GM18499 (cell line): ENCODE results near the gene SVEP1.
"Not testable (repeated sequence)": the region's sequence is repeated elsewhere in the genome, so short reads cannot be mapped to it uniquely, and the experiment has no call there.

Source experiments
- ATAC-seq: cut with Tn5 transposase; IDR thresholded peaks from one replicate; pipeline ENCODE4 v1.9.1; 2021; ENCODE audit warnings: moderate number of reproducible peaks; ENCODE audit not compliant: insufficient read depth, unreplicated experiment

Gene SVEP1

GRCh38 chr9:110455860-110456259 lies 123.7 kb downstream of the SVEP1 start:
- ATAC-seq, result no peak

- ATAC-seq, result no peak
These were observed 127.2 kb downstream of the SVEP1 start for GRCh38 chr9:110452227-110452801.

- no peak for ATAC-seq
These were observed 127.8 kb downstream of the SVEP1 start for GRCh38 chr9:110451726-110452125.

- ATAC-seq, result no peak
These were observed 132.1 kb downstream of the SVEP1 start for GRCh38 chr9:110447476-110447875.

GRCh38 chr9:110446171-110446570 lies 133.4 kb downstream of the SVEP1 start:
- ATAC-seq, result no peak

GRCh38 chr9:110444911-110445310 lies 134.6 kb downstream of the SVEP1 start:
- no peak for ATAC-seq

- no peak for ATAC-seq
These were observed 135.7 kb downstream of the SVEP1 start for GRCh38 chr9:110443866-110444220.

GRCh38 chr9:110443146-110443865 lies 136.2 kb downstream of the SVEP1 start:
- no peak for ATAC-seq

GRCh38 chr9:110440796-110441195 lies 138.7 kb downstream of the SVEP1 start:
- ATAC-seq, result no peak

GRCh38 chr9:110440172-110440571 lies 139.4 kb downstream of the SVEP1 start:
- no peak for ATAC-seq

GRCh38 chr9:110432253-110432652 lies 147.3 kb downstream of the SVEP1 start:
- ATAC-seq, result no peak

- no peak for ATAC-seq
These were observed 150.1 kb downstream of the SVEP1 start for GRCh38 chr9:110429453-110429852.

GRCh38 chr9:110427497-110428104 lies 151.9 kb downstream of the SVEP1 start:
- ATAC-seq, result no peak

- ATAC-seq, result no peak
These were observed 153.4 kb downstream of the SVEP1 start for GRCh38 chr9:110426052-110426709.

GRCh38 chr9:110414471-110414870 lies 165.1 kb downstream of the SVEP1 start:
- ATAC-seq, result no peak

GRCh38 chr9:110410961-110411360 lies 168.6 kb downstream of the SVEP1 start:
- ATAC-seq, result no peak

GRCh38 chr9:110408598-110408997 lies 170.9 kb downstream of the SVEP1 start:
- ATAC-seq, result no peak

- ATAC-seq, result no peak
These were observed 173.6 kb downstream of the SVEP1 start for GRCh38 chr9:110405858-110406443.

GRCh38 chr9:110404473-110404872 lies 175.1 kb downstream of the SVEP1 start:
- ATAC-seq, result no peak

- no peak for ATAC-seq
These were observed 179.6 kb downstream of the SVEP1 start for GRCh38 chr9:110399983-110400382.

- ATAC-seq, result not testable (repeated sequence)
These were observed 180.5 kb downstream of the SVEP1 start for GRCh38 chr9:110398992-110399391.
